Keratinocyte (primary cell): ENCODE measurements around the gene ZCCHC13.

Experiments
- EZH2 ChIP-seq: IDR thresholded peaks from one replicate; pipeline ENCODE4 v1.6.1; 2012; ENCODE audit warnings: inconsistent platforms, mild to moderate bottlenecking, low read length, moderate library complexity
- TF ChIP-seq, protein P1 (sequence below), 3 experiments: IDR thresholded peaks in 1 of 3; conservative IDR thresholded peaks in 1 of 3; optimal IDR thresholded peaks in 1 of 3; 2 replicates in 2 of 3; 3 replicates in 1 of 3; pipeline versions ENCODE3 to v1.5.1; 2011; ENCODE audit warnings: low read length in 3 of 3, mild to moderate bottlenecking in 3 of 3, moderate library complexity in 2 of 3, control low read depth in 1 of 3, inconsistent platforms in 1 of 3; ENCODE audit not compliant: insufficient read depth in 2 of 3; ENCODE audit errors: extremely low read depth in 1 of 3

DNA sequence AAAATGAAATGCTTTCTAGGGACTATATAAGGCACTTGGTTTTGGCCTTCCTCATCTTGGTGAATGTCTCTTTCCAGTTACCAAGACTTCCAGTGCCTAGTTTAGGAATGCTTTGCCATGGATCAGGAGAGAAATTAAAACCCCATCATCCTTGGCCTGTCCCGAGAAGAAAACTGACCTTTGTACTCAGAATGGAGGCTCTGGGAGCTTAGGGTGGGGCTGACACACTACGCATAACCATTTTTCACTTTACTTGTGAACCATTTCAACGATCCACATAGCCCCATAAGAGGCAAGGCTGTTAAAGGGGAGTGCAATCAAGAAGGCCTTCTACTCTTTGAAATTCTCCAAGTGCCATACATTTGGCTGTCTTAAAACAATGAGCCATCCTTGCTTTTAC, 26.7 kb upstream of the ZCCHC13 start:
- TF ChIP-seq, protein P1, sequence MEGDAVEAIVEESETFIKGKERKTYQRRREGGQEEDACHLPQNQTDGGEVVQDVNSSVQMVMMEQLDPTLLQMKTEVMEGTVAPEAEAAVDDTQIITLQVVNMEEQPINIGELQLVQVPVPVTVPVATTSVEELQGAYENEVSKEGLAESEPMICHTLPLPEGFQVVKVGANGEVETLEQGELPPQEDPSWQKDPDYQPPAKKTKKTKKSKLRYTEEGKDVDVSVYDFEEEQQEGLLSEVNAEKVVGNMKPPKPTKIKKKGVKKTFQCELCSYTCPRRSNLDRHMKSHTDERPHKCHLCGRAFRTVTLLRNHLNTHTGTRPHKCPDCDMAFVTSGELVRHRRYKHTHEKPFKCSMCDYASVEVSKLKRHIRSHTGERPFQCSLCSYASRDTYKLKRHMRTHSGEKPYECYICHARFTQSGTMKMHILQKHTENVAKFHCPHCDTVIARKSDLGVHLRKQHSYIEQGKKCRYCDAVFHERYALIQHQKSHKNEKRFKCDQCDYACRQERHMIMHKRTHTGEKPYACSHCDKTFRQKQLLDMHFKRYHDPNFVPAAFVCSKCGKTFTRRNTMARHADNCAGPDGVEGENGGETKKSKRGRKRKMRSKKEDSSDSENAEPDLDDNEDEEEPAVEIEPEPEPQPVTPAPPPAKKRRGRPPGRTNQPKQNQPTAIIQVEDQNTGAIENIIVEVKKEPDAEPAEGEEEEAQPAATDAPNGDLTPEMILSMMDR (optimal IDR thresholded peaks at IDR 0.05 in 1 of 3, IDR thresholded peaks at IDR 0.05 in 1 of 3, conservative IDR thresholded peaks at IDR 0.05 in 1 of 3; ENCODE audit: extremely low read depth in 1 of 3, insufficient read depth in 2 of 3, low read length in 3 of 3): no peak
- TF ChIP-seq EZH2: no peak
